Glomerular endothelial cell (primary cell): Measurements from ENCODE around the gene TBC1D3. TPM values are rescaled to one million over a fixed set of nuclear protein-coding genes. Genes with fewer than 3 reads are reported as not detected.
"Not testable (repeated sequence)": the region's sequence is repeated elsewhere in the genome, so short reads cannot be mapped to it uniquely, and the experiment has no call there.

Experiments
- DNase-seq: peaks from one replicate; pipeline ENCODE4 v3.0.0-alpha.2; 2011; ENCODE audit warnings: low read depth, low spot score; ENCODE audit errors: extremely low read depth
- total RNA-seq: library from RNA; depleted of rRNA; stranded (reverse); fragments of >200 nt; gene quantifications from 2 replicates; pipeline ENCODE4 v1.2.3, GENCODE V29; 2015

The TBC1D3 gene
- not detected in 2 replicates for total RNA-seq

GRCh38 chr17:38192455-38192854 is at the start of gene TBC1D3:
TBC1D3 (minus strand) TSS chr17:38192555; CDS start chr17:38191029, 1,526 bp downstream.
- not testable (repeated sequence) for DNase-seq

- not testable (repeated sequence) for DNase-seq
These were observed 40.4 kb upstream of the TBC1D3 start for GRCh38 chr17:38232790-38233189.

- DNase-seq: not testable (repeated sequence)
These were observed 33.6 kb upstream of the TBC1D3 start for GRCh38 chr17:38225844-38226495.

- not testable (repeated sequence) for DNase-seq
These were observed 28.5 kb upstream of the TBC1D3 start for GRCh38 chr17:38220867-38221266.

- not testable (repeated sequence) for DNase-seq
These were observed 7.9 kb upstream of the TBC1D3 start for GRCh38 chr17:38200271-38200670.

- not testable (repeated sequence) for DNase-seq
These were observed 57.5 kb downstream of the TBC1D3 start for GRCh38 chr17:38134860-38135259.

Other genes starting within 250 kb of the TBC1D3 start
- 3.7 and 9.0 TPM in 2 replicates for gene TBC1D3L, start 203.5 kb downstream of the TBC1D3 start, total RNA-seq
- gene TBC1D3D, start 188.6 kb downstream of the TBC1D3 start, total RNA-seq: 0.53 and 3.0 TPM in 2 replicates
- not detected in 2 replicates for gene TBC1D3C, start 123.9 kb downstream of the TBC1D3 start, total RNA-seq
- gene TBC1D3E, start 64.6 kb downstream of the TBC1D3 start, total RNA-seq: not detected in 2 replicates
- gene MRPL45, start 104.6 kb upstream of the TBC1D3 start, total RNA-seq: 24.4 and 45.0 TPM in 2 replicates
- not detected in 2 replicates for gene GPR179, start 151.4 kb upstream of the TBC1D3 start, total RNA-seq
- 4.7 and 13.2 TPM in 2 replicates for gene SOCS7, start 159.3 kb upstream of the TBC1D3 start, total RNA-seq
- 83.4 and 145 TPM in 2 replicates for gene ARHGAP23, start 235.9 kb upstream of the TBC1D3 start, total RNA-seq